ENCODE measurements around the gene ZNF227. TPM values are rescaled to one million over a fixed set of nuclear protein-coding genes. Genes with fewer than 3 reads are reported as not detected.

Gene ZNF227
- total and polyA plus RNA-seq, 2 donors, result 7.4 to 34.5 TPM

- WGBS, result 95% methylated on average over 2 of the region's 2 CpGs
- Histone ChIP-seq H3K36me3 (ENCODE audit: insufficient read depth) (no peaks in the 10 kb centered on the region), H3K27ac (ENCODE audit: low read depth) (no peak overlapping the region), H3K4me3 (ENCODE audit: low read depth, low read length) (no peak overlapping the region), H3K4me1 (ENCODE audit: insufficient read depth) (no peaks in the 10 kb centered on the region)
- no peak for DNase-seq (ENCODE audit: extremely low spot score)
These were observed 46.6 kb downstream of the ZNF227 start for GRCh38 chr19:44258835-44259413.

GRCh38 chr19:44260343-44260681 lies 48.0 kb downstream of the ZNF227 start:
- Histone ChIP-seq H3K27ac (ENCODE audit: low read depth) (no peak overlapping the region), H3K36me3 (ENCODE audit: insufficient read depth) (no peaks in the 10 kb centered on the region), H3K4me1 (ENCODE audit: insufficient read depth) (no peaks in the 10 kb centered on the region), H3K4me3 (ENCODE audit: low read depth, low read length) (no peak overlapping the region)
- 13% methylated on average over 7 of the region's 7 CpGs for WGBS
- no peak for DNase-seq (ENCODE audit: extremely low spot score)

GRCh38 chr19:44260695-44261446 lies 48.5 kb downstream of the ZNF227 start:
- H3K36me3 ChIP-seq (ENCODE audit: insufficient read depth), result no peaks in the 10 kb centered on the region
- H3K27ac ChIP-seq (ENCODE audit: low read depth), result no peak overlapping the region
- DNase-seq (ENCODE audit: extremely low spot score), result no peak
- WGBS, result 63% methylated on average over 6 of the region's 6 CpGs
- H3K4me3 ChIP-seq (ENCODE audit: low read depth, low read length), result no peak overlapping the region
- H3K4me1 ChIP-seq (ENCODE audit: insufficient read depth), result no peaks in the 10 kb centered on the region

GRCh38 chr19:44277331-44277730 lies 65.0 kb downstream of the ZNF227 start:
- no peaks in the 10 kb centered on the region for H3K36me3 ChIP-seq (ENCODE audit: insufficient read depth)
- WGBS, result 90% methylated on average over 1 of the region's 1 CpG
- no peak overlapping the region for H3K27ac ChIP-seq (ENCODE audit: low read depth)
- H3K4me1 ChIP-seq (ENCODE audit: insufficient read depth), result no peaks in the 10 kb centered on the region
- H3K4me3 ChIP-seq (ENCODE audit: low read depth, low read length), result no peak overlapping the region
- no peak for DNase-seq (ENCODE audit: extremely low spot score)

- no peaks in the 10 kb centered on the region for H3K4me1 ChIP-seq (ENCODE audit: insufficient read depth)
- H3K36me3 ChIP-seq (ENCODE audit: insufficient read depth), result no peaks in the 10 kb centered on the region
- H3K27ac ChIP-seq (ENCODE audit: low read depth), result no peak overlapping the region
- WGBS, result 94% methylated on average over 4 of the region's 4 CpGs
- no peak overlapping the region for H3K4me3 ChIP-seq (ENCODE audit: low read depth, low read length)
- no peak for DNase-seq (ENCODE audit: extremely low spot score)
These were observed 65.9 kb downstream of the ZNF227 start for GRCh38 chr19:44278181-44278690.

GRCh38 chr19:44280916-44281315 lies 68.6 kb downstream of the ZNF227 start:
- Histone ChIP-seq H3K27ac (ENCODE audit: low read depth) (no peak overlapping the region), H3K4me3 (ENCODE audit: low read depth, low read length) (no peak overlapping the region), H3K4me1 (ENCODE audit: insufficient read depth) (no peaks in the 10 kb centered on the region), H3K36me3 (ENCODE audit: insufficient read depth) (no peaks in the 10 kb centered on the region)
- DNase-seq (ENCODE audit: extremely low spot score), result no peak
- 78% methylated on average over 10 of the region's 10 CpGs for WGBS

GRCh38 chr19:44282846-44283245 lies 70.5 kb downstream of the ZNF227 start:
- Histone ChIP-seq H3K36me3 (ENCODE audit: insufficient read depth) (peaks cover 5% of the 10 kb centered on the region), H3K4me3 (ENCODE audit: low read depth, low read length) (no peak overlapping the region), H3K27ac (ENCODE audit: low read depth) (no peak overlapping the region), H3K4me1 (ENCODE audit: insufficient read depth) (no peaks in the 10 kb centered on the region)
- no peak for DNase-seq (ENCODE audit: extremely low spot score)
- WGBS, result 94% methylated on average over 3 of the region's 3 CpGs

GRCh38 chr19:44284968-44285367 lies 72.6 kb downstream of the ZNF227 start:
- DNase-seq (ENCODE audit: extremely low spot score), result no peak
- no peaks in the 10 kb centered on the region for H3K4me1 ChIP-seq (ENCODE audit: insufficient read depth)
- H3K4me3 ChIP-seq (ENCODE audit: low read depth, low read length), result no peak overlapping the region
- H3K27ac ChIP-seq (ENCODE audit: low read depth), result no peak overlapping the region
- peaks cover 15% of the 10 kb centered on the region for H3K36me3 ChIP-seq (ENCODE audit: insufficient read depth)
- WGBS, result 53% methylated on average over 4 of the region's 4 CpGs

Other genes starting within 250 kb of the ZNF227 start
- gene ZNF155, start 228.3 kb upstream of the ZNF227 start, total RNA-seq, result 14.1 TPM
- gene ZNF155, start 228.3 kb upstream of the ZNF227 start, polyA plus RNA-seq, result 5.6 TPM
- 9.9 TPM for gene ZNF230, start 209.6 kb upstream of the ZNF227 start, total RNA-seq
- 4.0 TPM for gene ZNF230, start 209.6 kb upstream of the ZNF227 start, polyA plus RNA-seq
- 9.2 TPM for gene ZNF222, start 187.2 kb upstream of the ZNF227 start, total RNA-seq
- gene ZNF222, start 187.2 kb upstream of the ZNF227 start, polyA plus RNA-seq, result 5.3 TPM
- gene ZNF223, start 160.5 kb upstream of the ZNF227 start, total RNA-seq, result 11.7 TPM
- 3.6 TPM for gene ZNF223, start 160.5 kb upstream of the ZNF227 start, polyA plus RNA-seq
- 5.7 TPM for gene ZNF284, start 140.4 kb upstream of the ZNF227 start, total RNA-seq
- 0.71 TPM for gene ZNF284, start 140.4 kb upstream of the ZNF227 start, polyA plus RNA-seq
- 65.7 TPM for gene ZNF224, start 118.2 kb upstream of the ZNF227 start, total RNA-seq
- 12.3 TPM for gene ZNF224, start 118.2 kb upstream of the ZNF227 start, polyA plus RNA-seq
- gene ZNF225, start 99.1 kb upstream of the ZNF227 start, total RNA-seq, result 13.5 TPM
- gene ZNF225, start 99.1 kb upstream of the ZNF227 start, polyA plus RNA-seq, result 2.6 TPM
- 20.7 TPM for gene ZNF234, start 71.0 kb upstream of the ZNF227 start, total RNA-seq
- 4.3 TPM for gene ZNF234, start 71.0 kb upstream of the ZNF227 start, polyA plus RNA-seq
- 41.1 TPM for gene ZNF226, start 47.4 kb upstream of the ZNF227 start, total RNA-seq
- 18.7 TPM for gene ZNF226, start 47.4 kb upstream of the ZNF227 start, polyA plus RNA-seq
- 3.1 TPM for gene ZNF233, start 47.4 kb downstream of the ZNF227 start, total RNA-seq
- gene ZNF233, start 47.4 kb downstream of the ZNF227 start, polyA plus RNA-seq, result 1.4 TPM
- 20.8 TPM for gene ZNF235, start 92.5 kb downstream of the ZNF227 start, total RNA-seq
- gene ZNF235, start 92.5 kb downstream of the ZNF227 start, polyA plus RNA-seq, result 3.2 TPM
- 18.7 TPM for gene ZNF112, start 144.1 kb downstream of the ZNF227 start, total RNA-seq
- 2.7 TPM for gene ZNF112, start 144.1 kb downstream of the ZNF227 start, polyA plus RNA-seq
- 11.1 TPM for gene ZNF285, start 189.1 kb downstream of the ZNF227 start, total RNA-seq
- 2.8 TPM for gene ZNF285, start 189.1 kb downstream of the ZNF227 start, polyA plus RNA-seq
- gene ZNF229, start 235.9 kb downstream of the ZNF227 start, total RNA-seq, result 15.1 TPM
- gene ZNF229, start 235.9 kb downstream of the ZNF227 start, polyA plus RNA-seq, result 3.4 TPM

Measured in urinary bladder (tissue), 4 donors.